ENCODE results near the gene NUBP1. TPM values are rescaled to one million over a fixed set of nuclear protein-coding genes. Genes with fewer than 3 reads are reported as not detected.

NUBP1 gene
- total RNA-seq, 1 donor from 2014 or later: 21.6 TPM

DNA sequence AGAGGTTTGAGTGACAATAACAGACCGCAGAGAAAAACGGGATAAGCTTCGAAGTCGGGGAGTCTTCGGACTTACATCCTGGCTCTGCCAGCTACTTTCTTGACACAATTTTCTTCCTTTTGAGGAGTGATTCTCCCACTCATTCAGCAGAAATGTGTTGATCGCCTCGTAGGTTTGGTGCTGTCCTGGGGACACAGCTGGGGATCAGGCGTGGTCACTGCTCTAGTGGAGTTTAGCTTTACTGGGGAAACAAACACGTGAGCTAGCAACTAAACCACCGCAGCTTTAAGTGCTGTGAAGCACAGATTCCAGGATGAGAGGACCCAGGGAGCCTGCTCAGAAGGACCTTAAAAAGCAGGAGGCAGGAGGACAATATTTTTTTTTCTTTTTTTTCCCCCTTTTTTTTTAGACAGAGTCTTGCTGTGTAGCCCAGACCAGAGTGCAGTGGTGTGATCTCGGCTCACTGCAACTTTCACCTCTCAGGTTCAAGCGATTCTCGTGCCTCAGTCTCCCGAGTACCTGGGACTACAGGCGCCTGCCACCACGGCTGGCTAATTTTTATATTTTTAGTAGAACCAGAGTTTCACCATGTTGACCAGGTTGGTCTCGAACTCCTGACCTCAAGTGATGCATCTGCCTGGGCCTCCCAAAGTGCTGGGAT is 858 bp downstream of the NUBP1 start:
- no peaks in the 10 kb centered on the region for H3K9me3 Mint-ChIP-seq
- H3K79me2 ChIP-seq (ENCODE audit: low read depth): no peaks in the 10 kb centered on the region
- no peaks in the 10 kb centered on the region for H4K20me1 ChIP-seq (ENCODE audit: low read depth)
- H3K4me3 ChIP-seq: peak overlapping the region; percentile 52
- no peak overlapping the region for H3K9ac ChIP-seq
- no peaks in the 10 kb centered on the region for H3K27me3 ChIP-seq
- H3K4me1 Mint-ChIP-seq: peaks cover 12% of the 10 kb centered on the region
- H3K36me3 ChIP-seq: no peaks in the 10 kb centered on the region
- DNase-seq (ENCODE audit: low spot score): no peak
- H3K4me1 ChIP-seq: peaks cover 9% of the 10 kb centered on the region
- H3K4me2 ChIP-seq: peak overlapping the region; percentile 69
- TF ChIP-seq EZH2phosphoT487 (IDR thresholded peaks at IDR 0.05) (no peak), EZH2 (IDR thresholded peaks at IDR 0.05) (no peak)
- TF ChIP-seq, protein P1, sequence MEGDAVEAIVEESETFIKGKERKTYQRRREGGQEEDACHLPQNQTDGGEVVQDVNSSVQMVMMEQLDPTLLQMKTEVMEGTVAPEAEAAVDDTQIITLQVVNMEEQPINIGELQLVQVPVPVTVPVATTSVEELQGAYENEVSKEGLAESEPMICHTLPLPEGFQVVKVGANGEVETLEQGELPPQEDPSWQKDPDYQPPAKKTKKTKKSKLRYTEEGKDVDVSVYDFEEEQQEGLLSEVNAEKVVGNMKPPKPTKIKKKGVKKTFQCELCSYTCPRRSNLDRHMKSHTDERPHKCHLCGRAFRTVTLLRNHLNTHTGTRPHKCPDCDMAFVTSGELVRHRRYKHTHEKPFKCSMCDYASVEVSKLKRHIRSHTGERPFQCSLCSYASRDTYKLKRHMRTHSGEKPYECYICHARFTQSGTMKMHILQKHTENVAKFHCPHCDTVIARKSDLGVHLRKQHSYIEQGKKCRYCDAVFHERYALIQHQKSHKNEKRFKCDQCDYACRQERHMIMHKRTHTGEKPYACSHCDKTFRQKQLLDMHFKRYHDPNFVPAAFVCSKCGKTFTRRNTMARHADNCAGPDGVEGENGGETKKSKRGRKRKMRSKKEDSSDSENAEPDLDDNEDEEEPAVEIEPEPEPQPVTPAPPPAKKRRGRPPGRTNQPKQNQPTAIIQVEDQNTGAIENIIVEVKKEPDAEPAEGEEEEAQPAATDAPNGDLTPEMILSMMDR (IDR thresholded peaks at IDR 0.05): no peak
- no peaks in the 10 kb centered on the region for H3K9me3 ChIP-seq (ENCODE audit: low read depth)
- H3K27ac ChIP-seq: no peak overlapping the region
- peaks cover under 1% of the 10 kb centered on the region for H3K36me3 Mint-ChIP-seq
- H3K4me3 Mint-ChIP-seq: peak overlapping the region; percentile 95
- H3K27ac Mint-ChIP-seq: peak overlapping the region; percentile 86
- H2AFZ ChIP-seq (replicated peaks): peak overlapping the region; percentile 35
- H3K27me3 Mint-ChIP-seq (ENCODE audit: insufficient read depth, low read depth): no peaks in the 10 kb centered on the region
- no peaks in the 10 kb centered on the region for H3F3A ChIP-seq (ENCODE audit: low read depth)

DNA sequence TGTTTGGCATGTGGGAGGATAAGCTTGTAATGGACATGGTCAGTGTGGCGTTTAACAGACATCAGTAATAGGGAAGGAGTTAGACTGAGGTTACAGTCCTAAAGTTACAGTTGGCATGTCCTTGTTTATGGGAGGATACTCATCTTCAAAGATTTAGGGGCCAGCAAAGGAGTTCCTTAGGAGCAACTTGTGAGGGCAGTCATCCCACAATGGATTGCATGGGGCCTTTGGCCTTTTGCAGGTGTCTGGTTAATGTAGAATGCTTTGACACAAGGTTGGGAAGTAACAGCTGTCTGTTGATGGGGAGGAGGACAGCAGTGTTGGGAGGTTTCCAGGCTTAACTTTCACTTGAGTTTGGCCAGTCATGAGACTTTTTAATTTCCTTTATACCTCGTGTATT is 2.2 kb downstream of the NUBP1 start:
- Mint-ChIP-seq H3K36me3 (peaks cover 2% of the 10 kb centered on the region), H3K4me3 (no peak overlapping the region), H3K4me1 (peaks cover 12% of the 10 kb centered on the region), H3K9me3 (no peaks in the 10 kb centered on the region), H3K27ac (no peak overlapping the region), H3K27me3 (ENCODE audit: insufficient read depth, low read depth) (no peaks in the 10 kb centered on the region)
- H3K4me2 ChIP-seq: no peak overlapping the region
- H3F3A ChIP-seq (ENCODE audit: low read depth): no peaks in the 10 kb centered on the region
- no peak overlapping the region for H3K4me3 ChIP-seq
- H4K20me1 ChIP-seq (ENCODE audit: low read depth): no peaks in the 10 kb centered on the region
- no peaks in the 10 kb centered on the region for H3K9me3 ChIP-seq (ENCODE audit: low read depth)
- DNase-seq (ENCODE audit: low spot score): no peak
- H3K27ac ChIP-seq: no peak overlapping the region
- H3K36me3 ChIP-seq: no peaks in the 10 kb centered on the region
- H3K4me1 ChIP-seq: peaks cover 9% of the 10 kb centered on the region
- TF ChIP-seq, protein P1 (IDR thresholded peaks at IDR 0.05): no peak
- TF ChIP-seq EZH2phosphoT487 (IDR thresholded peaks at IDR 0.05): no peak
- TF ChIP-seq EZH2 (IDR thresholded peaks at IDR 0.05): no peak
- no peaks in the 10 kb centered on the region for H3K27me3 ChIP-seq
- no peaks in the 10 kb centered on the region for H3K79me2 ChIP-seq (ENCODE audit: low read depth)
- H2AFZ ChIP-seq (replicated peaks): no peak overlapping the region
- H3K9ac ChIP-seq: no peak overlapping the region

DNA sequence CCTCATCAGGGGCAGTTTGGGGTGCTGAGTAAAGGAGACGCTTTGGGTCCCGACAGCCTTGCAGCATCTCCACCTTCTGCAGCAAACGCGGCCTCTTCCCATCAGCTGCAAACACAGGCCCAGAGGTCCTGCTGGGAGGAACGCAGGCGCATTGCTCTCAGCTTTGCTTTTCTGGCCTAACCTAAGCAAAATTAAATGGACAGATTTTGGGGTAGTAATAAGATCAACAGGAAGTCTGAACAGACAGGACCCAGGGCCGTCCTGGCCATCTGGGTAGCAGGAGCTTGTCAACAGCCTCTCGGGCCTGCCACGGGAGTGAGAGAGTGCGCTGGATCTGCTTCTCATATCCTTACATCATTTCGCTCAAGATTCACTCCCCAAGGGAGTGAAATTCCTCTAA is 7.2 kb downstream of the NUBP1 start:
- no peak overlapping the region for H3K4me3 ChIP-seq
- no peaks in the 10 kb centered on the region for H3K79me2 ChIP-seq (ENCODE audit: low read depth)
- no peak overlapping the region for H2AFZ ChIP-seq (replicated peaks)
- Mint-ChIP-seq H3K9me3 (no peaks in the 10 kb centered on the region), H3K4me3 (no peak overlapping the region), H3K4me1 (peaks cover 3% of the 10 kb centered on the region), H3K27ac (peak overlapping the region; percentile 74), H3K36me3 (peaks cover 7% of the 10 kb centered on the region), H3K27me3 (ENCODE audit: insufficient read depth, low read depth) (peaks cover 3% of the 10 kb centered on the region)
- TF ChIP-seq, protein P1 (IDR thresholded peaks at IDR 0.05): no peak
- no peak for TF ChIP-seq EZH2phosphoT487 (IDR thresholded peaks at IDR 0.05)
- TF ChIP-seq EZH2 (IDR thresholded peaks at IDR 0.05): no peak
- no peaks in the 10 kb centered on the region for H3F3A ChIP-seq (ENCODE audit: low read depth)
- no peaks in the 10 kb centered on the region for H3K27me3 ChIP-seq
- H4K20me1 ChIP-seq (ENCODE audit: low read depth): no peaks in the 10 kb centered on the region
- no peak overlapping the region for H3K27ac ChIP-seq
- no peak for DNase-seq (ENCODE audit: low spot score)
- H3K4me1 ChIP-seq: no peaks in the 10 kb centered on the region
- H3K36me3 ChIP-seq: no peaks in the 10 kb centered on the region
- no peaks in the 10 kb centered on the region for H3K9me3 ChIP-seq (ENCODE audit: low read depth)
- no peak overlapping the region for H3K4me2 ChIP-seq
- peak overlapping the region; percentile 45 for H3K9ac ChIP-seq
